Activated CD8-positive, alpha-beta memory T cell treated with anti-CD3 and anti-CD28 coated beads, Interleukin-2, amount 50 U/mL, for 4 hours (primary cell): ENCODE measurements around the gene INSIG1.

Source experiments
- DNase-seq: peaks from one replicate; pipeline ENCODE4 v3.0.0-alpha.2; 2020

INSIG1 gene

DNA sequence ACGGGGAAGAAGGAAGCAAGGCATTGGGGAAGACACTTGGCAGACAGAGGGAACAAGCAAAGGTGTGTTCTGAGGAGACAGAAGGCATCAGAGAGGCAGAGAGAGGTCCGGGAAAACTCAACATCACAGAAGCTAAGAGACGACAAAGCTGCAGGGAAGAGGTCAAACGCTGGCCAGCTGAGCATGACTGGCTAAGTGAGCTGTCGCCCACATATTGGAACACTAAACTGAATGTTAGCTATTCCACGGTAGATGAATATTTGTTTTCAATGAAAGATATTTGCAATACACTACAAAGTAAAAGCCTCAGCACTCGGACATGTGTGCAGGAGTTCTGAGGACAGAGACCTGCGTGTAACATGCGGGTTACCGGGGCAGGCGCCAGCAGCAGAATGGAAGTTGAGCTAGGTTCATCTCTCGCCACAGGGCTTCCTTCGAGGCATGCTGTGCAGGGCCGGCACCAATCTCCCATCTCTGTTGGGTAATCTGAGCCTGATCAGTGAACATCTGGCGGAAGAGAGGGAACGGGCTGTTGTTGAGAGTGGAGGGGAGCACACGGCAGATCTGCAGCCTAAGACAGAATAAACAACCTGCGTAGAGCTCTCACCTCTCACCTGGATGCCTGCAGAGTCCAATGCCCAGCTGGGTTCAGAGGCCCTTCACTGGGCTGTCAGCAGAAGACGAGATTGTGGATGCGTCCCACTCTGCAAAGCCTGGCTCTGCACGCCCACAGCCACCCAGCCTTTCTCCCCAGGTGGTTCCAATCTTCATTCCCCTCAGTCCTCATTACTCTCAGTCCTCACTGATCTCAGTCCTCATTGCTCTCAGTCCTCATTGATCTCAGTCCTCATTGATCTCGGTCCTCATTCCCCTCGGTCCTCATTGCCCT lies 35.9 kb downstream of the INSIG1 start:
- DNase-seq, result no peak

DNA sequence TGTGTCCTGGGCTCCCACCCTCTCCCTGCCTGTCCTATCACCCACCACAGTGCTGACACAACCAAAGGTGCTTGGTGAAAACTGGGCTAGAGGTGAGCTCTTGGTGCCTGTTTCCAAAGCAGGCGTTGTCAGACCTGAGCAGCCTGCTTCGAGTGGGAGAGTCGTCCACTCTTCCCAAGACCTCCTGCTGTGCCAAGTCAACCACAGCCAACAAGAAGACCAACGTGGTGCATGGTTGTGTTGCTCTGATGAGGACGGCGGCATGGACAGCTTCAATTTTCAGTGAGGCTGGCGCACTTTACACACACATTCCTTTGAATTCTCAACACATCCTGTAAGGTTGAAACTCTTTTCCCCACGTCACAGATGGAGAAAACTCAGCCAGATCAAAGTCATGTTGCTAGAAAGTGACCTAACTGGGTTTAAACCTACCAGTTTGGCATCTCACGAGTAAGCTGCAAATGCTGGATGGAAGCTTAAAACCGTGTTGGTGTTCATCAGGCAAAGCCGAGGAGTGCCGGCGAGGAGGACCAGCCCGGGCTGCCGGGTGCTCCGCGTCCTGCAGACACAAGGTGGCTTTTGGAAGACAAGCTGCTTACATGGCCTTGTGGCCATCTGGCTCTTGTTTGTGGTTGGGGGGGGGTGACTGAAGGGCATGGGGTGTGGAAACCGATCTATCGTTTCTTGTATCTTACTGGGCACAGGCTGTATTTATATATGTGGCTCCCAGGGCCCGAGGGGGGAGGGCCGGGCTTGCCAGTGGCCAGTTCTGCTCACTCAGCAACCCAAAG lies 39.3 kb downstream of the INSIG1 start:
- no peak for DNase-seq

DNA sequence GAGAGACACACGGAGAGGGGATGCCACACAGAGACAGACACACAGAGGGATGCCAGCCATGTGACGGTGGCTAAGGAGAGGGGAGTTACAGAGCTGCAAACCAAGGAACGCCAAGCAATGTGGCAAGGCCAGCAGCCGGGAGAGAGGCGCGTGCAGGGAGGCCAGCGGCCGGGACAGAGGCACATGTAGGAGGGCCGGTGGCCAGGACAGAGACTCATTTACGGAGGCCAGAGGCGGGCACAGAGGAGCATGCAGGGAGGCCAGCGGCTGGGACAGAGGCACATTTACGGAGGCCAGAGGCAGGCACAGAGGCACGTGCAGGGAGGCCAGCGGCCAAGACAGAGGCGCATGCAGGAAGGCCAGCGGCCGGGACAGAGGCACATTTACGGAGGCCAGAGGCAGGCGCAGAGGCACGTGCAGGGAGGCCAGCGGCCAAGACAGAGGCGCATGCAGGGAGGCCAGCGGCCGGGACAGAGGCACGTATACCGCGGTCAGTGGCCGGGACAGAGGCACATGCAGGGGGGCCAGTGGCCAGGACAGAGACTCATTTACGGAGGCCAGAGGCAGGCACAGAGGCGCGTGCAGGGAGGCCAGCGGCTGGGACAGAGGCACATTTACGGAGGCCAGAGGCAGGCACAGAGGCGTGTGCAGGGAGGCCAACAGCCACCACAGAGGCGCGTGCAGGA lies 40.4 kb downstream of the INSIG1 start:
- DNase-seq, result no peak

DNA sequence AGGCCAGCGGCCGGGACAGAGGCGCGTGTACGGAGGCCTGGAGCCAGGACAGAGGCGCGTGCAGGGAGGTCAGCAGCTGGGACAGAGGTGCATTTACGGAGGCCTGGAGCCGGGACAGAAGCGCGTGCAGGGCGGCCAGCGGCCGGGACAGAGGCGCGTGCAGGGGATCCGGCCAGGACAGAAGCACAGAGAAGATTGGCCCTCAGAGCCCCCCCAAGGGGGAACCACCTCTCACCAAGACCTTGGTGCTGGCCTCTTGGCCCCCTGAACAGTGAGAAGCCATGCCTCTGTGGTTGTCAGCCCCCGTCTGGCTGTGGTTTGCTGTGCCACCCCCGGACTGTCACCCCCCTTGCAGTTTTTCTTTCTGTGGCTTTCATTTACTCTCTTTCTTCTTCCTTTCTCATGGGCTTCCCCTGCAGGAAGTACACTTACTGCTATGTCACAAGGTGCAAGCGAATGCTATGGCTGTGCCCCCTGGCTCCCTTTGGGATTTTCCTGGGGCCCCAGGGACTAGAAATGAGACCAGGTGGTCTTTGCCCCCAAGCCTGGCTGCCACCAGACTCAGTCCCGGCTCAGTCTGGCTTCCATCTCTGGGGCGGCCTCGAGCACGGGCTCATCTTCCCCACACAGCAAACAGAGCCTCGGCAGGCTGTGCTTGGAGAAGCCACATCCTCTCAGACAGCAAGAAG lies 41.1 kb downstream of the INSIG1 start:
- peak; percentile 44 for DNase-seq

GRCh38 chr7:155339474-155339873 lies 41.8 kb downstream of the INSIG1 start:
- DNase-seq, result no peak

DNA sequence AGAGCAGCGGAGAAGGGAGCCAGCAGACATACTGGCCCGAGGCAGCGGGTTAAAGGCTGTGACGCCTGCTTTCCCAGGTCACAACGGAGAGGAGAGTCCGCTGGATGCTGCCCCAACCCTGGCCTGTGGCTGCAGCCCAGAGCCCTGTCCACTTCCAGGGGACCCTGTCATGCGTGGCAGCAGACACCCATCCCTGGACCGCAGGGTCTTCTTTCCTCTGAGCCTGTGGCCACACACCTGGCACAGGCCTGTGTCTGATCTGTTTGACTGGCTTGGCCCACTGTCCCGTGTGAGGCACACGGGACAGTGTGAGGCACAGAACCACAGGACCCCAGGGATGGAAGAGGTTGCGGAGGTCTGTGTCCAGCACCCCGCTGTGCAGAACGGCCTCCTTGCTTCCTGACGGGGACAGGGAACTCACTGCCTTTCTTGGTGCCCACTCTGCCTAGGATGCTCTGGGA lies 42.4 kb downstream of the INSIG1 start:
- DNase-seq, result no peak

GRCh38 chr7:155340721-155341120 lies 43.0 kb downstream of the INSIG1 start:
- no peak for DNase-seq

DNA sequence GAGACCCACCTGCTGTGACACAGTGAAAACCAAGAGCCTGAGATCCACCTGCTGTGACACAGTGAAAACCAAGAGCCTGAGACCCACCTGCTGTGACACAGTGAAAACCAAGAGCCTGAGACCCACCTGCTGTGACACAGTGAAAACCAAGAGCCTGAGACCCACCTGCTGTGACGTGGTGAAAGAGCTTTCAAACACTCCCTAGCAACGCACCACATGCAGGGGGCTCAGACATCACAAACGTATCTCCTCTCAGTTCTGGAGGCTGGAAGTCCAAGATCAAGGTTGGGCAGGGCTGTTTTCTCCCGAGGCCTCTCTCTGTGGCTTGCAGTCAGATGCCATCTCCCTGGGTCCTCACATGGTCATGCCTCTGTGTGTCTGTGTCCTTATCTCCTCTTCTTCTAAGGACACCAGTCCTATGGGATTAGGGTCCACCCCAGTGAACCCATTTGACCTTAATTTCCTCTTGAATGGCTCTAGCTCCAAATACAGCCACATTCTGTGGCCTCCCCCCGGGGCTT lies 43.8 kb downstream of the INSIG1 start:
- DNase-seq, result no peak

GRCh38 chr7:155342313-155342712 lies 44.6 kb downstream of the INSIG1 start:
- DNase-seq, result no peak

- no peak for DNase-seq
Observed at GRCh38 chr7:155343150-155343549, 45.5 kb downstream of the INSIG1 start.

DNA sequence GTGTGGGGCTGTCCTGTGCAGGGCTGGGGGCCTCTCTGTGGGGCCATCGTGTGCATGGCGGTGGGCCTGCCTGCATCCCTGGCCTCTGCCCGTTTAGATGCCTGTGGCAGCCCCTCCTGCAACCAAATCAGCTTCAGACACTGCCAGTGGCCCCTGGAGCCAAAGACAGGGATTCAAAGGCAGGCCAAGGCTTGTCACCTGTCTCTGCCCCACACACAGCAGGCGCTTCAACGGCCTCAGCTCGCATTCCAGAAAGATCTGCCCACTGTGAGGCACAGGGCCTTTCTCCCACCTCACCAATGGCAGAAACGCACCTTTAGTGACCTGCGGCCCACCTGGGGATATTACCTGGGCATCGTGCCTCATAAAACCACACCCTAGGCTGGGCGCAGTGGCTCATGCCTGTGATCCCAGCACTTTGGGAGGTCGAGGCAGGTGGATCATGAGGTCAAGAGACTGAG lies 46.0 kb downstream of the INSIG1 start:
- DNase-seq, result no peak

- DNase-seq, result no peak
Observed at GRCh38 chr7:155344270-155344617, 46.6 kb downstream of the INSIG1 start.

DNA sequence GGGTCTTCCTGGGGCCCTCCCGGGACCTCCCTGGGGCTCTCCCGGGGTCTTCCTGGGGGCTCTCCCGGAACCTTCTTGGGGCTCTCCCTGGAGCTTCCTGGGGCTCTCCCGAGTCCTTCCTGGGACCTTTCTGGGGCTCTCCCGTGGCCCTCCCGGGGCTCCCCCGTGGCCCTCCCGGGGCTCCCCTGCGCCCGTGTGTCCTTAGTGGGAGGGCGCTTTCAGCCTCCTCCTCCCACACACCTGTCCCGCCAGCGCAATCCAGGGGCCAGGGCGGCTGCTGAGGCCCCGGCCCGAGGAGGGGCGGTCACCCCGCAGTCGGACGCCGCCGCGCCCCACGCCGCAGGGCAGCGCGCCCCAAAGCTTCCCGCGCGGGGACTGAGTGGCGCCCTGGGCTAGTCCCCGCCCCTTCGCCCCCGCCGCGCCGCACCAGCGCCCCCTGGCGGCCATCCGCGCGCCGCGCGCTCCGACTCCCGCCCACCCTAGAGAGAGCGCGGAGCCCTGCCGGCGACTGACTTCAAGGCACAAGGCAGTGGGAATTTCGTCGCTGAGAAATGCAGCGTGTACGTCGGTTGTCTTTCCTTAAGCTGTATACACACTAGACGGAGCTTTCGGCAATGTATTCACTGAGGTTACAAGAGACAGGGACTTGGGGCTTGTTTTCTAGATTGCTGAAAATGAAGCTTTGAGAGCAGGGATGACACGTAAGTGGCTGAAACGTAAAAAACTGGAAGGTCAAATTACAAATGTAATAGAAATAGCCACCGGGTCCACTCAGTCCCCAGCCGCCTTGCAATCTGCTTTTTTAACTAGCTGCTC lies 47.1 kb downstream of the INSIG1 start:
- DNase-seq, result peak; percentile 86

DNA sequence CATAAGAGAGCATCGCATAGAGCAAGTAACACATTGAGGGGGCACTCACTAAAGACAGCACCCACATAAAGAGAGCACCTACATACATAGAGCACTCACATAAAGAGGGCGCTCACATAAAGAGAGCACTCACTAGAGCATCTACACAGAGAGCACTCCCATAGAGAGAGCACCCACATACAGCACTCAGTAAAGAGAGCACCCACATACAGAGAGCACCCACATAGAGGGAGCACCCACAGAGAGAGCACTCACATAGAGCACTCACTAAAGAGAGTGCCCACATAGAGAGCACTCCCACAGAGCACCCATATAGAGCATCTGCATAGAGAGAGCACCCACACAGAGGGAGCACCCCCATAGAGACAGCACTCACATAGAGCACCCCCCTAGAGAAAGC lies 47.8 kb downstream of the INSIG1 start:
- no peak for DNase-seq

GRCh38 chr7:155346285-155346684 lies 48.6 kb downstream of the INSIG1 start:
- DNase-seq, result no peak

DNA sequence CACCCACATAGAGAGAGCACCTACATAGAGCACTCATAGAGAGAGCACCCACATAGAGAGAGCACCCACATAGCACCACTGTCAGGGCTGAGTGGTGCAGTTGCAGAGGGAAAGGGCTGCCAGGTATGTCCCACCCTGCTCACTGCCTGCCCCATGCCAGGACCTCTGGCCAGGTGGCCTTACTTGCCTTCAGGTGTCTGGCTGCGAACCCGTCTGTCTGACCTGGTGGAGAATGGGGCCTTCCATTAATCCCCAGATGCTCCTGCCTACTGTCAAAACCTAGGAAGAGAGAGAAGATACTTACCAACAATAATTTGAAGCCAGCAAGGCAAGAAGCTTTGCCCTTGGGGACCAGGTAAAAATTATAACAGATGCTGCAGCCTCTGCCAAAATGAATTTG lies 51.1 kb downstream of the INSIG1 start:
- no peak for DNase-seq

DNA sequence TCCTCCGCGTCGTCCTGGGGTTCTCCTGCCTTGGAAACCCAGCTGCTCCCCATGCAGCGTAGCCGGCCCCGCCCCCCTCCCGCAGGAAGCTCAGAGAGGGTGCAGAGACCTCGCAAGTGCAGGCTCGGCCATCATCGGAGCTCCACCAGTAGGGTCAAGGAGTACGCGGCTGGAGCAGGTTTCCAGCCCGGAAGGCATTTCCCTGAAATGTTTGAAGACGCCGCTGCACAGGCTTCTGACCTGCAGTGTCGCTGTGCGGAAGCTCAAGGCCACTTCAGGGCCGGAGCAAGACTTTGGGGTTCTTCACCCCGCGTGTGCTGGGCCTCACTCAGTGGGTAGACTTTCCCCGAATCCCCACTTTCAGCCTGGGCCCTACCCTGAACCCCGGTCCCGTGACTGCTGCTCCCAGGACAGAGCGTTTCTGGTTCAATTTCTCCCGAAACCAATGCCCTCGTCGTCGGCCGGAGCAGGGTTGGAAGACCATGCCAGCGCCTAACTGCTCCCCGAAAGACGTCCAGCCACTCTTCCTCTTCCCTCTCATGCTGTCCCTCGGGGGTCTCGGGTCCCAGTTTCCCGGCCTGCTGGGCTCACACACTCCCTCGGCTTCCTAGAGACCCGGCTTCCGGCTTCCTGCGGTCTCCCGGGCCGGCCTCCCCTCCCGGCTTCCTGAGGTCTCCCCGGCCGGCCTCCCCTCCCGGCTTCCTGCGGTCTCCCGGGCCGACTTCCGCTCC lies 52.1 kb downstream of the INSIG1 start:
- no peak for DNase-seq

DNA sequence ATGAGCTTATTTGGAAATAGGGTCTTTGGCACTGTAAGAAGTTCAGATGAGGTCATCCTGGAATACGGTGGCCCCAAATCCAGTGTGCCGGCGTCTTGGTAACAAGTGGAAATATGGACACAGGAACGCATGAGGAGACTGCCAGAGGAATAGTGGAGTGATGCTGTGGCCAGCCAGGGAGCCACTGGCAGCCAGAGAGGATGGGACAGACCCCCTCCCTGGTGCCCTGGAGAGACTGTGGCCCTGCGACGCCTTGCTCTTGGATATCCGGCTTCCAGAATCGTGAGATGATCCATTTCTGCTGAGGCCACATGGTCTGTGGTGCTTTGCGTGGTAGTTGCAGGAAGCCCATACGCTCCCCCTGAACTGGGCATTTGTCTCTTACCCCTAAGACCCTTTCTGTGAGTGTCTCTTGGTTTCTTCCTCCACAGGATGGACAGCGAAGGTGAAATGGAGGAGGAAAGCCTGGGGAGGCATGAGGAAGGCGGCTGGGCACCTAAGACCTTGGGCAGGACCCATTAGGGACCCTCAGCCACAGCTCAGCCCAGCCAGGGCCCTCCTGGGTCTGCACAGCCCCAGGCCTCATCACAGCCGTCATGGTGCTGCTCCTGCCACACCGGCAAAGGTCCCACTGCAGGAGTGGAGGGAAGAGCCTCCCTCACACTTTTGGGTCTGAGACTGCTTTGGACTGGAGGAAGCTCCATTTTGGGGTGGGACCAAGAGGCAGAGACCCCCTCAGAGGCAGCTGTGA lies 53.6 kb downstream of the INSIG1 start:
- DNase-seq, result no peak

GRCh38 chr7:155352076-155352752 lies 54.5 kb downstream of the INSIG1 start:
- no peak for DNase-seq

GRCh38 chr7:155352753-155353115 lies 55.1 kb downstream of the INSIG1 start:
- DNase-seq, result no peak
